Testis (tissue), 2 donors: ENCODE measurements around the gene ABCC8.

Experiments used
- POLR2A ChIP-seq: fragments of 450-650 bp; IDR thresholded peaks from one replicate; pipeline ENCODE4 v1.6.1; 2017; ENCODE audit warnings: antibody characterized with exemption, mild to moderate bottlenecking, moderate library complexity
- TF ChIP-seq, protein P1 (sequence below), 3 experiments: fragments of 450-650 bp in 2 of 3; fragments of 200-600 bp in 1 of 3; sonication (generic) in 1 of 3; IDR thresholded peaks; one replicate each; pipeline ENCODE4 v1.5.1; 2016 to 2019; ENCODE audit warnings: antibody characterized with exemption in 3 of 3, mild to moderate bottlenecking in 2 of 3, moderate library complexity in 1 of 3

DNA sequence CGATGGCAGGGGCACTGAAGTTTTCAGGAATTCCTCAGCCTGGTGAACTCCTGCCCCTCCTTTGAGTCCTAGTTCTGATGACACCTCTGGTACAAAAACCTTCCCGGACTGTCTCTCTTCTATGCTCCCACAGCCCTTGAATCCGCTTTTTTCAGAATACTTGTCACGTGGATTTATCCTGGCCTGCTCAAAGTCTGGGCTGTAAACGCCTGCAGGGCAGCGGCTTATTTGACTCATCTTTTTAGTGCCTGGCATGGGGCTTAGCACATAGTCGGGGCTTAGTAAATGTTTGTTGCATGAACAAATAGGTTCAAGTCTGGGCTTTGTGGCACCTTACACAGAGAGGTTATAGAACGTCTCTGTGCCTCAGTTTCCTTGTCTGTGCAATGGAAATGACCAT, 74.8 kb downstream of the ABCC8 start:
- no peak for TF ChIP-seq POLR2A
- TF ChIP-seq, protein P1, sequence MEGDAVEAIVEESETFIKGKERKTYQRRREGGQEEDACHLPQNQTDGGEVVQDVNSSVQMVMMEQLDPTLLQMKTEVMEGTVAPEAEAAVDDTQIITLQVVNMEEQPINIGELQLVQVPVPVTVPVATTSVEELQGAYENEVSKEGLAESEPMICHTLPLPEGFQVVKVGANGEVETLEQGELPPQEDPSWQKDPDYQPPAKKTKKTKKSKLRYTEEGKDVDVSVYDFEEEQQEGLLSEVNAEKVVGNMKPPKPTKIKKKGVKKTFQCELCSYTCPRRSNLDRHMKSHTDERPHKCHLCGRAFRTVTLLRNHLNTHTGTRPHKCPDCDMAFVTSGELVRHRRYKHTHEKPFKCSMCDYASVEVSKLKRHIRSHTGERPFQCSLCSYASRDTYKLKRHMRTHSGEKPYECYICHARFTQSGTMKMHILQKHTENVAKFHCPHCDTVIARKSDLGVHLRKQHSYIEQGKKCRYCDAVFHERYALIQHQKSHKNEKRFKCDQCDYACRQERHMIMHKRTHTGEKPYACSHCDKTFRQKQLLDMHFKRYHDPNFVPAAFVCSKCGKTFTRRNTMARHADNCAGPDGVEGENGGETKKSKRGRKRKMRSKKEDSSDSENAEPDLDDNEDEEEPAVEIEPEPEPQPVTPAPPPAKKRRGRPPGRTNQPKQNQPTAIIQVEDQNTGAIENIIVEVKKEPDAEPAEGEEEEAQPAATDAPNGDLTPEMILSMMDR (IDR thresholded peaks at IDR 0.05): no peak
